IMR-90 (cell line): ENCODE results near the gene CCDC184.

Experiments
- POLR2A ChIP-seq: IDR thresholded peaks from 2 replicates; pipeline ENCODE4 v1.6.1; 2012; ENCODE audit warnings: mild to moderate bottlenecking, low read depth, low read length
- TF ChIP-seq, protein P1 (sequence below): conservative IDR thresholded peaks from 2 replicates; pipeline ENCODE4 v1.5.1; 2012; ENCODE audit warnings: mild to moderate bottlenecking, low read depth, low read length, improper control_type of control experiment

DNA sequence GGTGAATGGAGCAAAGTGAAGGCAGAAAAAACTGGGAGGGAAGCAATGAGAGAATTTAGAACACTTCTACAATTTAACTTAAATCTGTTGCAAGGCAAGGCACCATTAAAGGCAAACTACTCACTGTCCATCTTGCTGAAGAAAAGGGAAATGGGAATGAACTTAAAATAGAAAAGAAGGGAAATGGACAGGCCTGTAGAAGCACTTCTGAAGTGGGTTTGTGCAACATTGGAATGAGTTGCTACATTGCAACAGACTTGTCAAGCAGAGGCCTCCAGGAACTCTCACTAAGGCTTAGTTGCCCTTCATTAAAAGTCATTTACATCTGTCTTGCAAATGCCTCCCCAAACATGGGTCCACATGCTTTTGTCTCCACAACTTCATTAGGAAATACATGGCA lies 33.3 kb downstream of the CCDC184 start:
- TF ChIP-seq, protein P1, sequence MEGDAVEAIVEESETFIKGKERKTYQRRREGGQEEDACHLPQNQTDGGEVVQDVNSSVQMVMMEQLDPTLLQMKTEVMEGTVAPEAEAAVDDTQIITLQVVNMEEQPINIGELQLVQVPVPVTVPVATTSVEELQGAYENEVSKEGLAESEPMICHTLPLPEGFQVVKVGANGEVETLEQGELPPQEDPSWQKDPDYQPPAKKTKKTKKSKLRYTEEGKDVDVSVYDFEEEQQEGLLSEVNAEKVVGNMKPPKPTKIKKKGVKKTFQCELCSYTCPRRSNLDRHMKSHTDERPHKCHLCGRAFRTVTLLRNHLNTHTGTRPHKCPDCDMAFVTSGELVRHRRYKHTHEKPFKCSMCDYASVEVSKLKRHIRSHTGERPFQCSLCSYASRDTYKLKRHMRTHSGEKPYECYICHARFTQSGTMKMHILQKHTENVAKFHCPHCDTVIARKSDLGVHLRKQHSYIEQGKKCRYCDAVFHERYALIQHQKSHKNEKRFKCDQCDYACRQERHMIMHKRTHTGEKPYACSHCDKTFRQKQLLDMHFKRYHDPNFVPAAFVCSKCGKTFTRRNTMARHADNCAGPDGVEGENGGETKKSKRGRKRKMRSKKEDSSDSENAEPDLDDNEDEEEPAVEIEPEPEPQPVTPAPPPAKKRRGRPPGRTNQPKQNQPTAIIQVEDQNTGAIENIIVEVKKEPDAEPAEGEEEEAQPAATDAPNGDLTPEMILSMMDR = no peak
- TF ChIP-seq POLR2A = no peak
